ENCODE measurements around the gene CAMTA1. TPM values are rescaled to one million over a fixed set of nuclear protein-coding genes. Genes with fewer than 3 reads are reported as not detected.

Gene CAMTA1
- total RNA-seq, 1 experiment from 2014 or later = 60.0 TPM

DNA sequence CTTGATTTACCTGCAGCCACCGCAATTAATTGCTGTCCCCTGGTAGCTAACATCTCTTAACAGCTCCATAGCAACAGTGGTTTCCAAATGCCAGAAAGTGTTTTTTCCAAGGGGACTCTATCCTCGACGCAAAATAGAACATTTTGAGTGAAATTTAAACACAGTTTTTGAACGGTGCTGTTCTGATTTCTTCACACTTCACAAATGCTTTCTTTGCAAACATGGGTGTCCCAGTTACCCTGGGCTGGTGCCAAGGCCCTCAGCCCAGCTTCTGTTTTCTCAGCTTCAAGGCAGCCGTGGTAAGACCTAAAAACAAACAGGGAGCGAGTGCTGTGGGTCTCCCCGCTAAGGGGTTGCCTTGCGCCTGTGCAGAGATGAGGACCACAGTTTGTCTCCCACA, 838.6 kb downstream of the CAMTA1 start:
- no peaks in the 10 kb centered on the region for H3K36me3 ChIP-seq (ENCODE audit: control insufficient read depth, insufficient read depth, low read length)
- H3K27me3 ChIP-seq (replicated peaks; ENCODE audit: control insufficient read depth, insufficient read depth, low read length) = peaks cover 1% of the 10 kb centered on the region
- Mint-ChIP-seq H3K27ac (ENCODE audit: unreplicated experiment) (no peak overlapping the region), H3K27me3 (ENCODE audit: insufficient read depth, unreplicated experiment) (peaks cover 27% of the 10 kb centered on the region), H3K36me3 (ENCODE audit: insufficient read depth, unreplicated experiment) (no peaks in the 10 kb centered on the region), H3K4me1 (ENCODE audit: low read depth, unreplicated experiment) (no peaks in the 10 kb centered on the region), H3K9me3 (ENCODE audit: unreplicated experiment) (no peaks in the 10 kb centered on the region), H3K4me3 (ENCODE audit: unreplicated experiment) (no peak overlapping the region)
- H3K9me3 ChIP-seq = no peaks in the 10 kb centered on the region
- TF ChIP-seq, protein P1, sequence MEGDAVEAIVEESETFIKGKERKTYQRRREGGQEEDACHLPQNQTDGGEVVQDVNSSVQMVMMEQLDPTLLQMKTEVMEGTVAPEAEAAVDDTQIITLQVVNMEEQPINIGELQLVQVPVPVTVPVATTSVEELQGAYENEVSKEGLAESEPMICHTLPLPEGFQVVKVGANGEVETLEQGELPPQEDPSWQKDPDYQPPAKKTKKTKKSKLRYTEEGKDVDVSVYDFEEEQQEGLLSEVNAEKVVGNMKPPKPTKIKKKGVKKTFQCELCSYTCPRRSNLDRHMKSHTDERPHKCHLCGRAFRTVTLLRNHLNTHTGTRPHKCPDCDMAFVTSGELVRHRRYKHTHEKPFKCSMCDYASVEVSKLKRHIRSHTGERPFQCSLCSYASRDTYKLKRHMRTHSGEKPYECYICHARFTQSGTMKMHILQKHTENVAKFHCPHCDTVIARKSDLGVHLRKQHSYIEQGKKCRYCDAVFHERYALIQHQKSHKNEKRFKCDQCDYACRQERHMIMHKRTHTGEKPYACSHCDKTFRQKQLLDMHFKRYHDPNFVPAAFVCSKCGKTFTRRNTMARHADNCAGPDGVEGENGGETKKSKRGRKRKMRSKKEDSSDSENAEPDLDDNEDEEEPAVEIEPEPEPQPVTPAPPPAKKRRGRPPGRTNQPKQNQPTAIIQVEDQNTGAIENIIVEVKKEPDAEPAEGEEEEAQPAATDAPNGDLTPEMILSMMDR (IDR thresholded peaks at IDR 0.05; ENCODE audit: insufficient read depth in 1 of 2, low read depth in 1 of 2, low read length in 1 of 2, severe bottlenecking in 1 of 2, unreplicated experiment in 1 of 2) = no peak
- ChIA-PET POLR2A (interaction anchor here (0.7 kb wide), 1 partner anchor 40 kb away, joined by 3 read pairs; no protein-coding TSS in a partner anchor), CTCF (no interaction called here)
- intact Hi-C loops (cut with micrococcal nuclease; ENCODE audit: unreplicated experiment) = no loop called here
- BruUV-seq (replicated peaks) = no TSS peak
- no peaks in the 10 kb centered on the region for H3K4me1 ChIP-seq
- no peak for DNase-seq
- H3K4me3 ChIP-seq (ENCODE audit: low read depth, low read length) = no peak overlapping the region

DNA sequence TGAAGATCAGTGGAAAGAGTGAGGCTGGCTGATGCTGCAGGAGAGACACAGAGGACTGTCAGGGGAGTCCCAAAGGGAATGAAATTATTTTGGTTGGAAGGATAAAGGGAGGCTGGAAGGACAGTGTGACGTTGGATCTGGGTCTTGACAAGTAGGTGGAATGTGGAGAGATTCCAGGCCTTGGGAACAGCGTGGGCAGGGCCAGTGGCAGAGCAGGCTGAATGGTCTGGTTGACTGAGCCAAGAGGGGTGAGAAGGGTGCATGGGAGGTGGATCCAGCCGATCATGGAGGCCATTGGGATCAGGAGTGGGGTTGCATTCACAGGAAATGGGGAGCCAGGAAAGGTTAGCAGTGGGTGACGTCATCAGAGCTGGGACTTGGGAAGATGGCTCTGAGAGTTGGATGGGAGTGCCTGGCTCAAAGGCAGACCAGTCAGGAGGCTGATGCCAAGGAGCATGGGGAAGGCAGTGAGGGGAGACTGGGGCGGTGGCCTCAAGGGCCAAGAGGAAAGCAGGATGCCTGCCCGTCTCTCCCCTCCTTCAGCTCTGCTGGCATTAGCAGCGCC, 839.6 kb downstream of the CAMTA1 start:
- TF ChIP-seq, protein P1 (IDR thresholded peaks at IDR 0.05; ENCODE audit: insufficient read depth in 1 of 2, low read depth in 1 of 2, low read length in 1 of 2, severe bottlenecking in 1 of 2, unreplicated experiment in 1 of 2) = no peak
- Histone ChIP-seq H3K4me1 (no peaks in the 10 kb centered on the region), H3K4me3 (ENCODE audit: low read depth, low read length) (no peak overlapping the region), H3K27me3 (replicated peaks; ENCODE audit: control insufficient read depth, insufficient read depth, low read length) (peaks cover 1% of the 10 kb centered on the region), H3K9me3 (no peaks in the 10 kb centered on the region), H3K36me3 (ENCODE audit: control insufficient read depth, insufficient read depth, low read length) (no peaks in the 10 kb centered on the region)
- H3K36me3 Mint-ChIP-seq (ENCODE audit: insufficient read depth, unreplicated experiment) = no peaks in the 10 kb centered on the region
- POLR2A ChIA-PET = no interaction called here
- no peak overlapping the region for H3K4me3 Mint-ChIP-seq (ENCODE audit: unreplicated experiment)
- no peaks in the 10 kb centered on the region for H3K9me3 Mint-ChIP-seq (ENCODE audit: unreplicated experiment)
- intact Hi-C loops (cut with micrococcal nuclease; ENCODE audit: unreplicated experiment) = no loop called here
- no peak for DNase-seq
- H3K4me1 Mint-ChIP-seq (ENCODE audit: low read depth, unreplicated experiment) = no peaks in the 10 kb centered on the region
- H3K27me3 Mint-ChIP-seq (ENCODE audit: insufficient read depth, unreplicated experiment) = peaks cover 34% of the 10 kb centered on the region
- CTCF ChIA-PET = no interaction called here
- no TSS peak for BruUV-seq (replicated peaks)
- no peak overlapping the region for H3K27ac Mint-ChIP-seq (ENCODE audit: unreplicated experiment)

DNA sequence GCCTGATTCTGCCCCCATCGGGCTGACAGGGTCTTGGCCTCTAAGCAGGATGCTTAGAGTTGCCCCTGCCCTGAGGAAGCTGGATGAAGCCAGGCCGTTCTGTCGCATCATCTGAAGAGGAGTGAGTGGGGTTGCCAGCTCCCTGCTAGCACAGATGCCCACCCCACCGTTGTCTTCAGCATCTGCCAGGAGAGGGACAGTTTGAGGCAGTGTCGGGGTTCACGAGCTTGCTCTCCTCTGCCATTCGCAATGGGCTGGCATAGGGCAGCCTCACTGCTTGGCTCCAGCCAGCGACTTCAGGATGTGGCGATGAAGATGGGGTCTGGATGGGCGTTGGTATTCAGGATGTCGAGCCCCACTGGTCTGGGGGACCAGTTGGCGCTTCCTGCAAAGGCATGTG, 840.1 kb downstream of the CAMTA1 start:
- TF ChIP-seq, protein P1 (IDR thresholded peaks at IDR 0.05; ENCODE audit: insufficient read depth in 1 of 2, low read depth in 1 of 2, low read length in 1 of 2, severe bottlenecking in 1 of 2, unreplicated experiment in 1 of 2) = no peak
- peaks cover 37% of the 10 kb centered on the region for H3K27me3 Mint-ChIP-seq (ENCODE audit: insufficient read depth, unreplicated experiment)
- POLR2A ChIA-PET = no interaction called here

More for the DNA sequence above, 840.1 kb downstream of the CAMTA1 start:
- no peaks in the 10 kb centered on the region for H3K36me3 ChIP-seq (ENCODE audit: control insufficient read depth, insufficient read depth, low read length)
- Mint-ChIP-seq H3K4me3 (ENCODE audit: unreplicated experiment) (no peak overlapping the region), H3K27ac (ENCODE audit: unreplicated experiment) (no peak overlapping the region), H3K9me3 (ENCODE audit: unreplicated experiment) (no peaks in the 10 kb centered on the region), H3K36me3 (ENCODE audit: insufficient read depth, unreplicated experiment) (no peaks in the 10 kb centered on the region), H3K4me1 (ENCODE audit: low read depth, unreplicated experiment) (no peaks in the 10 kb centered on the region)
- no peaks in the 10 kb centered on the region for H3K9me3 ChIP-seq
- DNase-seq = no peak
- CTCF ChIA-PET = no interaction called here
- no peaks in the 10 kb centered on the region for H3K4me1 ChIP-seq
- H3K27me3 ChIP-seq (replicated peaks; ENCODE audit: control insufficient read depth, insufficient read depth, low read length) = peaks cover 1% of the 10 kb centered on the region
- intact Hi-C loops (cut with micrococcal nuclease; ENCODE audit: unreplicated experiment) = no loop called here
- BruUV-seq (replicated peaks) = no TSS peak
- no peak overlapping the region for H3K4me3 ChIP-seq (ENCODE audit: low read depth, low read length)
